CD14-positive monocyte (primary cell): ENCODE results near the gene PPP3R1. TPM values are rescaled to one million over a fixed set of nuclear protein-coding genes. Genes with fewer than 3 reads are reported as not detected.

Experiments used
- DNase-seq, 3 donors: peaks; one replicate each; pipeline ENCODE4 v3.0.0-alpha.2; 2011 to 2022
- H2AFZ ChIP-seq: 2 replicates; pipeline ENCODE4 v1.6.0; 2012; ENCODE audit warnings: mild to moderate bottlenecking, low read depth, low read length, inconsistent platforms; ENCODE audit not compliant: insufficient read depth, poor library complexity, severe bottlenecking
- H3K27ac ChIP-seq, 2 donors: 1 replicate in 1 of 2; 2 replicates in 1 of 2; pipeline ENCODE4 v1.5.1; 2012 to 2013; ENCODE audit warnings: low read length in 2 of 2, control low read depth in 1 of 2, inconsistent platforms in 1 of 2, low read depth in 1 of 2, mild to moderate bottlenecking in 1 of 2
- H3K27me3 ChIP-seq, 2 donors: one replicate each; pipeline versions ENCODE4 v1.6.0 to v1.6.1; 2011 to 2013; ENCODE audit warnings: low read length in 2 of 2; ENCODE audit not compliant: control insufficient read depth in 2 of 2, insufficient read depth in 2 of 2
- H3K36me3 ChIP-seq, 2 donors: replicated peaks in 1 of 2; 1 replicate in 1 of 2; 2 replicates in 1 of 2; pipeline versions ENCODE4 v1.5.1 to v1.6.1; 2012 to 2013; ENCODE audit warnings: low read length in 2 of 2, control low read depth in 1 of 2, inconsistent platforms in 1 of 2, mild to moderate bottlenecking in 1 of 2; ENCODE audit not compliant: insufficient read depth in 2 of 2, control insufficient read depth in 1 of 2
- H3K4me1 ChIP-seq, 2 donors: 1 replicate in 1 of 2; 2 replicates in 1 of 2; pipeline versions ENCODE4 v1.5.1 to v1.6.1; 2012 to 2013; ENCODE audit warnings: low read length in 2 of 2, control low read depth in 1 of 2, inconsistent platforms in 1 of 2, mild to moderate bottlenecking in 1 of 2, moderate library complexity in 1 of 2; ENCODE audit not compliant: insufficient read depth in 2 of 2, control insufficient read depth in 1 of 2
- H3K4me2 ChIP-seq: replicated peaks from 2 replicates; pipeline ENCODE3; 2012; ENCODE audit warnings: low read length, moderate library complexity, mild to moderate bottlenecking; ENCODE audit not compliant: poor library complexity, severe bottlenecking; ENCODE audit errors: extremely low read depth
- H3K4me3 ChIP-seq, 3 experiments: fragments of 200-600 bp in 1 of 3; sonication (generic) in 1 of 3; replicated peaks in 1 of 3; 1 replicate in 2 of 3; 2 replicates in 1 of 3; pipeline ENCODE4 v1.5.1; 2011 to 2013; ENCODE audit warnings: low read length in 3 of 3, mild to moderate bottlenecking in 3 of 3, control low read depth in 2 of 3, low read depth in 2 of 3, inconsistent platforms in 1 of 3, moderate library complexity in 1 of 3
- H3K79me2 ChIP-seq: 2 replicates; pipeline ENCODE4 v1.6.0; 2012; ENCODE audit warnings: mild to moderate bottlenecking, control low read depth, inconsistent platforms, low read length, moderate library complexity; ENCODE audit not compliant: insufficient read depth
- H3K9ac ChIP-seq: 2 replicates; pipeline ENCODE4 v1.6.0; 2017; ENCODE audit warnings: low read length, mild to moderate bottlenecking; ENCODE audit not compliant: insufficient read depth, poor library complexity, severe bottlenecking
- H3K9me3 ChIP-seq, 2 donors: replicated peaks in 1 of 2; 1 replicate in 1 of 2; 2 replicates in 1 of 2; pipeline versions ENCODE4 v1.5.1 to v1.6.1; 2012 to 2013; ENCODE audit warnings: low read length in 2 of 2, control low read depth in 1 of 2; ENCODE audit not compliant: control insufficient read depth in 1 of 2, insufficient read depth in 1 of 2
- H4K20me1 ChIP-seq: 2 replicates; pipeline ENCODE4 v1.6.0; 2012; ENCODE audit warnings: mild to moderate bottlenecking, low read length, control low read depth, moderate library complexity; ENCODE audit not compliant: insufficient read depth
- H3K27ac Mint-ChIP-seq, 7 donors: one replicate each; pipeline ENCODE4 v1.8.0; 2020; ENCODE audit warnings: mild to moderate bottlenecking in 7 of 7, mixed read lengths in 7 of 7, moderate library complexity in 6 of 7, inconsistent platforms in 2 of 7
- H3K27me3 Mint-ChIP-seq, 3 donors: one replicate each; pipeline ENCODE4 v1.8.0; 2021 to 2022; ENCODE audit warnings: low read depth in 3 of 3, mild to moderate bottlenecking in 3 of 3, mixed read lengths in 3 of 3, moderate library complexity in 3 of 3, inconsistent platforms in 1 of 3
- H3K36me3 Mint-ChIP-seq, 2 donors: one replicate each; pipeline ENCODE4 v1.8.0; 2020; ENCODE audit warnings: mixed read lengths in 2 of 2, inconsistent platforms in 1 of 2, mild to moderate bottlenecking in 1 of 2
- H3K4me1 Mint-ChIP-seq: one replicate; pipeline ENCODE4 v1.8.0; 2020; ENCODE audit warnings: mild to moderate bottlenecking, mixed read lengths
- H3K4me3 Mint-ChIP-seq, 2 donors: one replicate each; pipeline ENCODE4 v1.8.0; 2020; ENCODE audit warnings: mild to moderate bottlenecking in 2 of 2, mixed read lengths in 2 of 2, moderate library complexity in 1 of 2
- H3K9me3 Mint-ChIP-seq, 7 donors: one replicate each; pipeline ENCODE4 v1.8.0; 2020 to 2022; ENCODE audit warnings: mixed read lengths in 7 of 7, mild to moderate bottlenecking in 6 of 7, moderate library complexity in 6 of 7, inconsistent platforms in 2 of 7
- CTCF ChIP-seq: fragments of 200-600 bp; IDR thresholded peaks from one replicate; pipeline ENCODE4 v1.8.0; 2022; ENCODE audit warnings: antibody characterized with exemption, mild to moderate bottlenecking
- WGBS: methylation state at CpG from one replicate; pipeline ENCODE4 v1.1.5; 2013; ENCODE audit warnings: missing lambda C conversion rate; ENCODE audit not compliant: insufficient coverage; 5-methylcytosine and 5-hydroxymethylcytosine counted together
- intact Hi-C, 2 donors: fragments of 100-400 bp; cut with micrococcal nuclease; formaldehyde crosslinking; loops; one replicate each; pipeline versions ENCODE4 v1.15.0 to v1.15.1; 2023
- polyA plus RNA-seq, 3 donors: library from polyadenylated mRNA; depleted of rRNA in 1 of 3; unstranded in 2 of 3; stranded (reverse) in 1 of 3; fragments of 300-500 nt in 2 of 3; fragments of >200 nt in 1 of 3; fragmentation: Illumina TruSeq in 2 of 3; gene quantifications; 1 replicate in 2 of 3; 2 replicates in 1 of 3; pipeline ENCODE4 v1.2.3, GENCODE V29; 2012 to 2021

PPP3R1 gene
- polyA plus RNA-seq, 3 donors, result 8.7 to 32.6 (median 10.7) TPM

- no peaks in the 10 kb centered on the region for H3K9me3 ChIP-seq
- Mint-ChIP-seq H3K36me3 (peaks cover 20 to 29% of the 10 kb centered on the region in 2 donors), H3K9me3 (no peaks in the 10 kb centered on the region), H3K4me3 (no peak overlapping the region), H3K27ac (no peak overlapping the region), H3K27me3 (no peaks in the 10 kb centered on the region), H3K4me1 (peaks cover 16% of the 10 kb centered on the region)
- peaks cover 0 to 31% of the 10 kb centered on the region in 2 donors for H3K36me3 ChIP-seq
- H3K4me1 ChIP-seq, result peaks cover 30% of the 10 kb centered on the region in 2 donors
- no peak overlapping the region for H2AFZ ChIP-seq
- H3K4me2 ChIP-seq, result no peak overlapping the region
- TF ChIP-seq CTCF, result no peak
- peaks cover 10% of the 10 kb centered on the region for H4K20me1 ChIP-seq
- no peaks in the 10 kb centered on the region for H3K79me2 ChIP-seq
- no peak overlapping the region for H3K9ac ChIP-seq
- no peak overlapping the region for H3K4me3 ChIP-seq
- 100% methylated on average over 4 of the region's 4 CpGs for WGBS
- no peak for DNase-seq
- intact Hi-C loops, result no loop called here
- no peak overlapping the region for H3K27ac ChIP-seq
- H3K27me3 ChIP-seq, result no peaks in the 10 kb centered on the region
Measured at GRCh38 chr2:68171684-68172083, 80.6 kb downstream of the PPP3R1 start.

GRCh38 chr2:68171146-68171545 is 81.2 kb downstream of the PPP3R1 start:
- H3K9ac ChIP-seq, result no peak overlapping the region
- peaks cover 0 to 32% of the 10 kb centered on the region in 2 donors for H3K36me3 ChIP-seq
- H3K4me2 ChIP-seq, result no peak overlapping the region
- intact Hi-C loops, result no loop called here
- no peaks in the 10 kb centered on the region for H3K27me3 ChIP-seq
- peaks cover 22 to 34% of the 10 kb centered on the region in 2 donors for H3K36me3 Mint-ChIP-seq
- H4K20me1 ChIP-seq, result peaks cover 6% of the 10 kb centered on the region
- H3K79me2 ChIP-seq, result no peaks in the 10 kb centered on the region
- H3K4me1 ChIP-seq, result peaks cover 24 to 30% of the 10 kb centered on the region in 2 donors
- H3K9me3 Mint-ChIP-seq, result no peaks in the 10 kb centered on the region
- peaks cover 18% of the 10 kb centered on the region for H3K4me1 Mint-ChIP-seq
- no peak overlapping the region for H2AFZ ChIP-seq
- no peaks in the 10 kb centered on the region for H3K27me3 Mint-ChIP-seq
- TF ChIP-seq CTCF, result no peak
- no peak overlapping the region for H3K4me3 Mint-ChIP-seq
- no peaks in the 10 kb centered on the region for H3K9me3 ChIP-seq
- no peak overlapping the region for H3K27ac Mint-ChIP-seq
- 88% methylated on average over 6 of the region's 7 CpGs for WGBS
- DNase-seq, result no peak
- no peak overlapping the region for H3K27ac ChIP-seq
- H3K4me3 ChIP-seq, result no peak overlapping the region
